Mucosa of gallbladder (tissue), 1 donor: ENCODE measurements around the gene BRF1. TPM values are rescaled to one million over a fixed set of nuclear protein-coding genes. Genes with fewer than 3 reads are reported as not detected.
A peak's percentile ranks its signal among the peaks of the same experiment; 100 is the strongest.

ENCODE experiments used
- DNase-seq: peaks from one replicate; pipeline ENCODE4 v3.0.0-alpha.2; 2020; ENCODE audit warnings: low spot score
- total RNA-seq: library from RNA; stranded (reverse); gene quantifications from one replicate; pipeline ENCODE4 v1.2.1, GENCODE V29; 2021
- donor health status: DM: no; HTN: no; CAD: no.

The BRF1 gene
- total RNA-seq, 1 donor from 2014 or later = 51.7 TPM

DNA sequence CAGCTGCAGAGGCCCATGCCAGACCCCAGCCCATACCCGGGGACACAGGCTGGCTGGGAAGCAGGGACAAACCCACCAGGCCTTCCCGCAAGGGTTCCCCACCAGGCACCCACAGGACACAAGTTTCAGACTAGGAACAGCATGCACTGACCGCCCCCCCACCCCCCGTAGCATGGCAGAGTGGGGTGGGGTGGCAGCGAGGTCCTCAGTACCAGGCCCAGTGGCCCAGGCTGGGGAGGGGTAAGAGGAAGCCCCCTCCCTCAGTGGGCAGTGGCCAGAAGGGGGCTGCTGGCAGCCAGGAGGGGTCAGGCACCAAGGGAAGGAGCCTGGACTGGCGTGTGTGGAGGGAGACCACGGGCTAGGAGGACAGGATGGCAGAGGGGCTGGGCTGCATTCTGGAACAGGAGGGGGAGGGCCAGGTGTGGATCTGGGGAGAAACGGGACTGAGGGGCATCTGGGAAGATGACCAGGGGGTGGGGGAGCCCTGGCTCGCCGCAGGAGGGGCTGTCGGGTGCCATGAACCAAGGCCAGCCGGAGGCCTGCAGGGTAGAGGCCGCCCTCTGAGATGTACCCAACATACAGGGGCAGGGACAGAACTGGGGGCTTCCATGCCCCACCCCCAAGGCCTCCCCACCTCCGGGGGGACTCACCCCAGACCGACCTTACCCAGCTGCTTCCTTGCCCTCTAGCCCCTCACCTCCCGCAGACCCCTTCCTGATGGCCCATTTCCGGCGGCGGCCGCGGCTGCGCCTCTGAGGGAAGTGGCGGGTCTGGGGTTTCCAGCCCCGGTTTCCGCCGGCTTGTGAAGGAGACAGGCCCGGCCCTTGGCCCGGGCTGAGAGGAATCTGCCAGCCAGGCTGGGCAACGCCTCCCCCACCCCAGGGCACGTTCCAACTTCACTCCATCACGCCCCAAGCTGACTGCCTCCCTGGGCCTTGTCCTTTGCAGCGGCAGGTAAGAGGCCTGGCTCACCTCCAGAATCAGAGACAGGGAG is 126.6 kb downstream of the BRF1 start:
- peak; percentile 20 for DNase-seq

DNA sequence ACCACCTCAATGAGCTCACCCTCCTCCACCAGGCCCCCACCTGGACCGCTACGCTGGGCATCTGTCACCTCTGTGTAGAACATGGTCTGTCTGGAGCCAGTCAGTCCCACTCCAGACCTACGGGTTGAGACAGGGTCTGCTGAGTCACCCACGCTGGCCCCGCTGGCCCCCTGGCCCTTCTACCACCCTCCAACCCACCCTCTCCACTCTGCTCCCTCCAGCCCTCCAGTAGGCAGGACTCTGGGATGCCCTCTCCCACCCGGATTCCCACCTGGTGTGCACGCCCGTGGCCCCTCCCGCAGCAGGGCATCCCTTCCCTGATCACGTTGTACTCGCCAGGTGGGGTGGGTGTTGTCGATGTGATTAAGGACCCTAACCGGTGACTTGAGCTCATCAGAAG is 127.7 kb downstream of the BRF1 start:
- DNase-seq = no peak

DNA sequence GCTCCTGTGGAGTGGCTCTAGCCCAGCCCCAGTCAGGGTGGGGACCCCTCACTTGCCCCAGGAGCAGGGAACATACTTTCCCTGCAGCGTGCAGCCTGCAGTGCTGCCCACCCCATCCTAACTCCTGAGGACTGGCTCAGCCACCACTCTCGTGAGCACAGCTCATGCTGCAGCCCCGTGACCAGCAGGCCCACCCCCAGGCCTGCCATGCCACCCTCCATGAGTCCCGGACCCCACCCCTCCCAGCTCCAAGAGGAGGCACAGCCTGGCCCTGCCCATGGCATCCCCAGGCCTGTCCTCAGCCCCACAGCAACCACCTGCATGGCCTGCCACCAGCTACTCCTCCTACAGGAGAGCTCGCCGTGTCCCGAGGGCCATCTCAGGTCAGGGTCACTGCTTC is 128.3 kb downstream of the BRF1 start:
- no peak for DNase-seq

DNA sequence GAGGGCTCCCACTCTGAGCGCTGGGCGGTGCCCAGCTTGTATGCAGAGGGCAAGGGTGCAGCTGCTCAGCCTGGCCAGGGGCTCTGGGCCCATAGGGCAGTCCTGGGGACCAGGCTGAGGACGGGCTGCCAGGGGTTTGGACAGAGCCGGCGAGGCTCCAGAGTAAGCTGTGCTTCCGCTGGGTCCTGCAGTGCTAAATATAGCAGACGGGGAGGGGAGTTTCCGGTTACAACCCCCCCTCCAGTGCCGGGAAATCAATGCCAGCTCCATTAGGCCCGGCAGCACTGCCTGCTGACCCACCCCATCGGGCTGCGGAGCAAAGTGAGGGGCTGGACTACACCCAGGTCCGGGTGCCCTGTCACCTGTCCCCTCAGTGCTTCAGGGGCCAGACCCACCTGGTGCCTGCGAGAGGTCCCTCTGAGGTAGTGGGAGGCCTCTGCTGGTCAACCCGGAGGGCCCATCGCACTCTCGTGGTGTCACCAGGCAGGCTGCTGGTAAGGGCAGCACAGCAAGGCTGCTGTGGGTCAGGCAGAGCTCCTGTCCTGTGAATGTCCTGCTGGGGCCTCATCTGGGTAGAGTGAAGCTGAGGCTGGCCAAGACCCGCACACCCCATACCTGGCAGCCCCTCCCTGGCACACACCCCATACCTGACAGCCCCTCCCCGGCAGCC is 129.7 kb downstream of the BRF1 start:
- DNase-seq = no peak

- no peak for DNase-seq
Measured at GRCh38 chr14:105169776-105170655, 130.8 kb downstream of the BRF1 start.

- no peak for DNase-seq
Measured at GRCh38 chr14:105168979-105169507, 131.8 kb downstream of the BRF1 start.

DNA sequence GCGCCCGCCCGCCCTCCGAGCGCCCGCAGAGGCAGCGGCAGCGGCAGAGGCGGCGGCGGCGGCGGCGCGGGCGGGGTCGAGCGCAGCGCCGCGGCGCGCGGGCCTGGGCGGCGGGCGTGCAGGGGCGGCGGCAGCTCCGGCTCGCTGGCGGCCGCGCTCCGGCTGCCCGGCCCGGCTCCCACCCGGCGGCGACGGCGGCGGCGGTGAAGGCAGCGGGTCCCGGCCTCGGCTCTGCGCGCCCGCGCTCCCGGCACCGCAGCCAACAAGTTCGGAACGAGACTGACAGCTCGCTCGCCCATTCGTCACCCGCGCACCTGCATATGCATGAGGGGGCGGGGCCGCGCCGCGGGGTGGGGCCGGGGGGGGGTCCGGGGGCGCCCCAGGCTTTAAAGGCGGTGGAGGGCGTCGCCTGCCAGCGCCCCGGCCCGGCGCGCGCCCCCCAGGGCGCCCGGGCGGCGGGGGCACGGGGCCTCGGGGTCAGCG is 132.3 kb downstream of the BRF1 start, which contains the start of gene JAG2:
TSS of gene JAG2 (minus strand) at position 281 of the 483 bp plus-strand sequence. CDS start 356 bp downstream, outside the sequence.
- no peak for DNase-seq

GRCh38 chr14:105168093-105168420 is 132.7 kb downstream of the BRF1 start:
- no peak for DNase-seq

- DNase-seq = no peak
Measured at GRCh38 chr14:105167303-105168092, 133.3 kb downstream of the BRF1 start.

DNA sequence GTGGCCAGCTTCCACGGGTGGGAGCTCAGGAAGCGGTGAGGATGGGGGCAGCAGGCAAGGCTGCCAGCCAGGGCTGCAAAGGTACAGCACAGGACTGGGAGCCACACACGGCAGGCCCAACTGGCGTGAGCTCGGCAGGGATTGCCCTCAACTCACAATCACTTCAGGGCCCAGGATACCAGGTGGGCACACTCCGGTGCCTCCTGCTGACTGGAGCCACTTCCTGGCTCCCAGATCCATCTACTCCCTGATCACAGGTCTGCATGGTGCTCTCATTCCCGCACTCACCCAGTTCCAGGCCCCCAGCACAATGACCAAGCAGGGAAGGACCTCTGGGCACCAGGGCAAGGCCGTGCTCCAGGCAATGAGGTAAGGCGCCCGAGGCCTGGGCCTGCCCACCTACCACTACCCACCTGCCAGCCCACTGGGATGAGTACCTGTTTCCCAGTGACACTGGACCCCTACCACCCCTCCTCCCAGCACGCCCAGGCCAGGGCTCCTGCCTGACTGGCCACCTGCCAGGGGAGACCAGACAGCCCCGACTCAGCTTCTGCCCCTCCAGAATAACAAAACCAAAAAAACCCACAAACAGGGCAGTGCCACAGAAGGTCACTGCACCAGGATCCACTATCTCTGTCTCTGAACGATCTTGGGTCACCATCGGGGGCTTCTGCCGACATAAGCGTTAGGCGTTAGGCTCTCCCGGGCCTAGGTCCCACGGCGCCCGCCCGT is 134.1 kb downstream of the BRF1 start:
- no peak for DNase-seq

- DNase-seq = no peak
Measured at GRCh38 chr14:105165761-105166485, 134.9 kb downstream of the BRF1 start.

- DNase-seq = no peak
Measured at GRCh38 chr14:105165134-105165704, 135.6 kb downstream of the BRF1 start.

DNA sequence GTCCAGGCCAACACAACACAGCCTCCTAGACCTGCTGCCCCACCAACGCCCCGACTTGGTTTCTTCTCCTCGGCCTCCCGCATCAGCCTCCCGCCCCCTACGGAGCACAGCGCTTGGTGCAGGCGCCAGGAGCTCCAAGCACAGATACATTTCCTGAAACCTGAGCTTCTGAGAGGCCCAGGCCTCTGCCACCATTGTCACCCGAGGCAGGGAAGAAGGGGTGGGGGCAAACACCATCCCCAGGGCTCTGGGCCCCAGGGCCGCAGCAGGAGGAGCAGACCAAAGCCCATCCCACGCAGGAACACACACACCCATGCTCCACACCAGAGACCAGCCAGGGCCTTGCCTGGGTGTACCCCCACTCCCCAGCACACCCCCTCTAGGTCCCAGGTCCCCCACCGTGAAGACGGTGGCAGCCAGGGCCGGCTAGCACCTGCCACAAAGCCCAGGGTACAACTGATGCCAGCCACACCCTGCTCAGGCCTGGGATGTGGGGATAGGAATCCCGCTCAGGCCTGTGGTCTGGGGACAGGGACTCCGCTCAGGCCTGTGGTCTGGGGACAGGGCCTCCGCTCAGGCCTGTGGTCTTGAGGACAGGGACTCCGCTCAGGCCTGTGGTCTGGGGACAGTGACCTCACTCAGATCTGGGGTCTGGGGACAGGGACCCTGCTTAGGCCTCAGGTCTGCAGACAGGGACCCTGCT is 137.6 kb downstream of the BRF1 start:
- no peak for DNase-seq

GRCh38 chr14:105162669-105162979 is 138.2 kb downstream of the BRF1 start:
- no peak for DNase-seq

DNA sequence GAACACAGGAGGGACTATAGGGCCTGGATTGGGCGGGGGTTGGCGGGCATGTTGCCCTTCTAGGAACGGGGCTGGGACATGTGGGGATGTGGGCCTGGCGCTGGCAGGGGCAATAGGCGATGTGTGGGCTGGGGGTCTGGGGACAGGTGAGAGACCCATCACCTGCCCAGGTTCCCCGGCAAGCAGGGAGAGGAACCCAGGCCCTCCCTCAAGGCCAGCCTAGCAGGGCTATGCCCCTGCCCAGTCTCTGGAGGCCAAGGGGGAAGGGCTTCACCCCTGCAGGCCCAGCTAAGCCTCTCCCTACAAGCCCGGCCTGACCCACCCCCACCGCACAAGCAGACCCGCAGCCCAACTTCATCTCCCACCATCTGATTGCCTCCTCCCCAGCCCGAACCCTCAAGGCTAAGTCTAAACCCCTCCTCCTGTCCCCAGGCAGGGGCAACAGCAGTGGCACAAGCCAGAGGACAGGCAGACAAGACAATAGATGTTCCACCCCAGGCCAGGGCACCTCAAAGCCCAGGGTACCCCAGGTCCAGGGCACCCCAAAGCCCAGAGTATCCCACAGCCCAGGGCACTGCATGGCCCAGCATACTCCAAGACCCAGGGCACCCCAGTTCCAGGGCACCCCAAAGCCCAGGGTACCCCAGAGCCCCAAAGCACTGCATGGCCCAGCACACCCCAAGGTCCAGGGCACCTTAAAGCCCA is 138.7 kb downstream of the BRF1 start:
- DNase-seq = peak; percentile 21

- DNase-seq = no peak
Measured at GRCh38 chr14:105161309-105161708, 139.5 kb downstream of the BRF1 start.

DNA sequence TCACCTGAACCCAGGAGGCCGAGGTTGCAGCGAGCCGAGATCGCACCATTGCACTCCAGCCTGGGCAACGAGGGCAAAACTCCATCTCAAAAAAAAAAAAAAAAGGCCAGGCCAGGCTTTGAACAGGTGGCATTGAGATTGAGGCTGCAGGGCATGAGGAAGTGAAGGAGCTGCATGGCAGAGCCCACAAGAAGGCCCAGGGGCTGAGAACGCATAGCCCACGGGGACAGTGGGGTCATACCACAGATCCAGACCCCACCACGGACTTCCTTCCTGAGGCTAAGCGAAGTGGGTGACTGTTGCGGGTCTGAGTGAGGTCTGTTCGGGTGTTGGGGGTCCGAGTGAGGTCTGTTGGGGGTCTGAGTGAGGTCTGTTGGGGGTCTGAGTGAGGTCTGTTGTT is 140.0 kb downstream of the BRF1 start:
- no peak for DNase-seq

DNA sequence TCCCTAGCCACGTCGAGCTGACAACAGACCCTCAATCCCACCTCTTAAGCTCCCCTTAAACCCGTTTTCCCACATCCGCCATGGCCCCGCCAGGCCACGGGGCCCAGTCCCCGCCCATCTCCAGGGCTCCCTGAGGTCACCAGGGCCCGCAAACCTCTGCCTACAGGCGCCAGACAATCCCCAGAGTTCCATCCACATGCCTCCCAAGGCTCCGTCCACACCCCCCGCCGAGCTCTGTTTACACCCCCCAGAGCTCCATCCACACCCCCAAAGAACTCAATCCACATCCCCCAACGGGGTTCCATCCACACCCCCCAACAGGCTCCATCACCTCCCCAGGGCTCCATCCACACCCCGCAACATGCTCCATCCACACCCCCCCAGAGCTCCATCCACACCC is 141.5 kb downstream of the BRF1 start:
- no peak for DNase-seq
